NB4 (cell line): ENCODE results near the gene IYD.

Source experiments
- MYC ChIP-seq: IDR thresholded peaks from 2 replicates; pipeline ENCODE4 v1.6.1; 2011; ENCODE audit warnings: low read depth, low read length
- POLR2A ChIP-seq: IDR thresholded peaks from 2 replicates; pipeline ENCODE4 v1.6.1; 2011; ENCODE audit warnings: mild to moderate bottlenecking; ENCODE audit not compliant: insufficient read length; ENCODE audit errors: extremely low read depth
- TF ChIP-seq, protein P1 (sequence below): IDR thresholded peaks from 2 replicates; pipeline ENCODE4 v1.6.1; 2011; ENCODE audit warnings: low read depth, low read length
- TF ChIP-seq, protein P2 (sequence below): IDR thresholded peaks from one replicate; pipeline ENCODE4 v1.5.1; 2012; ENCODE audit warnings: low read depth, low read length

DNA sequence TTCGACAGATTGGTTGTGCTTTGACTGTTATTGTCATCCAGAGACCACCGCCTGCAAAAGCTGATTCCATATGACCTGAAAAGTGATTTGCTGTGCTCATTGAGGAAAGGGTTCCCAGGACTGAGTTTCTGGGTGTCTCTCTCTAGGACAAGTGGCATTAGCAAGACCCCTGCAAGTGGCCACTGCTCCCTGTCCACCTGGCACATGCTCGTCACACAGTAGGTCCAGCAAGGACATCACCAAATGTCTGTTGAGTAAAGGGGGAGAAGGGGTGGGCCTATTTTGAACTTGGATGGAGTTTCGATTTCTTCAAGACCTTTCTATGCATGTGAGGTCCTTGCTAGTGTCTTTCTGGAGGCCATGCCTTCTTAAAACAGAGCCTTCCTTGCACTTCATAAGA lies 48.9 kb upstream of the IYD start:
- TF ChIP-seq, protein P1, sequence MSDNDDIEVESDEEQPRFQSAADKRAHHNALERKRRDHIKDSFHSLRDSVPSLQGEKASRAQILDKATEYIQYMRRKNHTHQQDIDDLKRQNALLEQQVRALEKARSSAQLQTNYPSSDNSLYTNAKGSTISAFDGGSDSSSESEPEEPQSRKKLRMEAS, result no peak
- TF ChIP-seq POLR2A, result no peak
- TF ChIP-seq, protein P2, sequence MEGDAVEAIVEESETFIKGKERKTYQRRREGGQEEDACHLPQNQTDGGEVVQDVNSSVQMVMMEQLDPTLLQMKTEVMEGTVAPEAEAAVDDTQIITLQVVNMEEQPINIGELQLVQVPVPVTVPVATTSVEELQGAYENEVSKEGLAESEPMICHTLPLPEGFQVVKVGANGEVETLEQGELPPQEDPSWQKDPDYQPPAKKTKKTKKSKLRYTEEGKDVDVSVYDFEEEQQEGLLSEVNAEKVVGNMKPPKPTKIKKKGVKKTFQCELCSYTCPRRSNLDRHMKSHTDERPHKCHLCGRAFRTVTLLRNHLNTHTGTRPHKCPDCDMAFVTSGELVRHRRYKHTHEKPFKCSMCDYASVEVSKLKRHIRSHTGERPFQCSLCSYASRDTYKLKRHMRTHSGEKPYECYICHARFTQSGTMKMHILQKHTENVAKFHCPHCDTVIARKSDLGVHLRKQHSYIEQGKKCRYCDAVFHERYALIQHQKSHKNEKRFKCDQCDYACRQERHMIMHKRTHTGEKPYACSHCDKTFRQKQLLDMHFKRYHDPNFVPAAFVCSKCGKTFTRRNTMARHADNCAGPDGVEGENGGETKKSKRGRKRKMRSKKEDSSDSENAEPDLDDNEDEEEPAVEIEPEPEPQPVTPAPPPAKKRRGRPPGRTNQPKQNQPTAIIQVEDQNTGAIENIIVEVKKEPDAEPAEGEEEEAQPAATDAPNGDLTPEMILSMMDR, result no peak
- no peak for TF ChIP-seq MYC
